Ecto neural progenitor cell (in vitro differentiated cells): ENCODE results near the gene HEPACAM2.

ENCODE experiments used
- DNase-seq: peaks from one replicate; pipeline ENCODE4 v3.0.0-alpha.2; 2018; ENCODE audit warnings: low spot score

HEPACAM2 gene

DNA sequence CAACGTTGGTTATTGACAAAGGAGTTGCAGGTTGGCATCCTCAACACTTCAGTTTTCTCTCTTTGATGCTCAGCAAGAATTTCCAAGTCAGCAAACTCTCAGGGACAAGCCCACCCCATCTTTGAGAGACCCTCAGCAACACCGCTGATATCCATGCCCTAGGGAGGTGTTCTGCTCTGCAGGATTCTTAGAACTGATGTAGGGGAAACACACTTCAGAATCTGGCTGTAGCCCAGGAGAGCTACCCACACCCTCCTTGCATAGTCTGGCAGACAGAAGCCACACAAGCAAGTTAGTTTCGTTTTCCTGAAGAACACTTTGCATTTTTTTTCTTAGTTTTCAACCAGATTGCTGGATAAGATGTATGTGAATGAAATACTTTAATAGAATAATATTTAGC, 78.9 kb downstream of the HEPACAM2 start:
- no peak for DNase-seq

DNA sequence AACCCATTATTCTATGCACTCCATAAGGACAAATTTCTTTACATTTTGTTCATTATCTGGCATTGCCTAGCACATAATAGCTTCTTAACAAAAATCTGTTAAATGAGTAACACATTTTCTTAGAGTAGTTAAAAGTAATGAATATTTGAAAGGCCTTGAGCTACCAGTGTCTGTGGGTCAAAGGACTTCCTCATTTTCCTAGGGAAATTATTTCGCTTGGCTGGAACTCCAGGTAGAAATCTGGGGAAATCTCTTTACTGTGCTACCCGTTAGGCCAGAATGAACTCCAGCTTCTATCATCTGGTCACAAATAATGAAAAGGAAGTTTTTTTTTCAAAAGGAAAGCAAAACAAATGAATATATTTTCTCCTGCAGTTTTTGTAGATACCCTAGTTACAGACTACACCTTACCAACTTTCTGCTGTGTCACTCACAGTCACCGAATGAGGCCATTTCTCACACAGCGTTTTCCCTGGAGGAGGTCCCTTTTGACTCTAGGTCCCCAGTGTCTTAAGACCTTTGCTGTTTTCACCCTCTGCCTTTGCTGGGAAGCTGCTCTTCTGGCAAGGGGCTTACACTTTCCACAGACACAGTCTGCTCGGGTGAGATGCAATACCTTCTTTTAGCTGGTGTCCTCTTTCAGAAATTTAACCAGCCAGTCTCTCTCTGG, 79.7 kb downstream of the HEPACAM2 start:
- DNase-seq = no peak

DNA sequence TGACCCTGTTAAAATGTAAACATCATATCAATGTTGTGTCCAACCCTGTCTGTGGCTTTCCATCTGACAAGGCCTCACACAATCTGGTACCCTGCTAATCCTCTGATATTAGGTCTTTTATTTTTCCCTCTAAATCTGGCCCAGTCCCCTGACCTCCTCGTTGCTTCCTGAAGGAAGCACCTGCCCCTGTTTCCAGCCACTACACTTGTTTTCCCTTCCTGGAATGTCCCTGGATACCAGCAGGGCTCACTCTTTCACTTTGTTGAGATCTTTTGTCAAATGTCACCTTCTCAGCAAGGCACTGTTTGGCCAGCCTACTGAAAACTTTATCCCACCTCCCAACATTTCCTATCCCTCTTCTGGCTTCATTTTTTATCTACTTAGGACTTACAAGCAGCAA, 80.2 kb downstream of the HEPACAM2 start:
- DNase-seq = no peak

DNA sequence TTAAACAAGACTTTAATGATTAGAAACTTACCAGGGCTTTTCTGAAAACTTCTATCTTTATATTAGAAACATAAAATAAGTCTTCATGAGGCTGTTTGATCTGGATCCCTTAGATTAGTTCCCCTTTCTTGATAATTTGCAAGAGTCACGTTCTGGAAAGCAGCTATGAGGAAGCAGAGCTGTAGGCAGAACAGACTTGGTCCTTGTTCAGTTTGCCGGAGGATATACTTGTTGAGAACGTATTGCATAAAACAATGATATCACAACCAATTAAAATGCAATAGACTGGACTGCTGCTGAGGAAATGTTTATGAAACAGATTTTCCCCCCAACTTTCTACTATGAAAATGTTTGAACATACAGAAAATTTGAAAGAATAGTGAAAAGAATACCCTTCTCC, 80.9 kb downstream of the HEPACAM2 start:
- DNase-seq = no peak

DNA sequence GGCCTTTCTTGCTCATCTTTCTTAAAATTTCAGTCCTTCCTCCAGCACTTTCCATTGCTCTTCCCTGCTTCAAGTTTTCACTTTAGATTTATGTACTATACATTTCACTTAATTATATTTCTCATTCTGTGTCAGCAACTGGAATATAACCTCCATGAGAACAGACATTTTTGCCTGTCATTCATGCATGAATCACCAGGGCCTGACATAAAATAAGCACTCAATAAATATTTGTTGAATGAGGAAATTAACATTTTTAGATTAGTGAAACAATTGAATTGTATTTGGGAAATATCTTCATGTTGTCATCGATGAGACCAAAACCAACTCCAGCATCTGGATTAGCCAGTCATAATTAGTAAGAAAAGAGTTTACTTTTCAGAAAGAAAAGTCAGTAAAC, 84.1 kb downstream of the HEPACAM2 start:
- DNase-seq = no peak

DNA sequence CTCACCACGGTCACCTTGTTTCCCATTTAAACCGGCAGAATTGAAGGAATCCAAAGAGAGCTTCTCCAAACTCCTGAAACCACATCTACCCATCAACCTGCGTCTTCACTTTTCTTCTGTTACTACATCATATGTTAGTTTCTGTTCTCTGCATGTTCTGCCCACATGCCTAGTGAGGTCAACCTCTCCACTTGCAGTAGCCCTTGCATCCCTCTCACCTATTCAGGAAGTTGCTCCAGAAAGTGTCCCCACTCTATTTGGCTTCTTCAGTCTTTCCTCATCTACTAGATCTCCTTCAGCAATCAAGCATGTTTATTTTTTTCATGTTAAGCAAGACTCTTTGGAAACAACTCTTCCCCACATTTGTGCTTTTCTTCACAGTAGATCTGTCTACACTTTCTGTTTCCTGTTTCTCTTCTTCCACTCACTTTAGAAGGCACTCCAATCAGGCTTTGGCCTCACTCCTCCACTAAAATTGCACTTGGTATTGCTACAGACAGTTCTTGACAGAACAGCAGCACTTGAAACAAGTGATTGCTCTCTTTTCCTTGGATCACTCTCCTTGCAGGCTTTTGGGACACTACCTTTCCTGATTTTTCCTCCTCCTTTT, 85.6 kb downstream of the HEPACAM2 start:
- no peak for DNase-seq

DNA sequence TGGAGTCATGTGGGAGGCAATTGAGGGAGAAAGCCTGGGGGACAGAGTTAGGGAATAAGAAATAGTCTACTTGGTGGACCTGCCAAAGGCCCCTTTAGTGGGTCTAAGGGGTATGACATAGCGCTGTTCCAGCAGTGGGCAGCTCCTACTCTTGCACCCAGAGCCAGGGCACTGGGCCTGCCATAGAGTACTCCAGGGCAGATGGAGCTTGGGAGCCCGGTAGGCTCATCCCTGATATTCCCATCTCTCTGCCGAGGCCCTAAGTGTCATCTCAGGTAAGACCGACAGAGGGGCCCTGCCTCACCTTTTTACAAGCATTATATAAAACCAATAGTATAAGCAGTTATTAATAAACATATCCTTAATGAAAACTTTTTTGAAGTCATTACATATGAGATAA, 87.7 kb downstream of the HEPACAM2 start:
- no peak for DNase-seq
